K562 (cell line): ENCODE data around the gene ZNF566. TPM values are rescaled to one million over a fixed set of nuclear protein-coding genes. Genes with fewer than 3 reads are reported as not detected.

Experiments
- ARID2 ChIP-seq: fragments of 450-650 bp; IDR thresholded peaks from 2 replicates; pipeline ENCODE4 v1.6.1; 2017; ENCODE audit warnings: antibody characterized with exemption, mild to moderate bottlenecking
- DPF2 ChIP-seq: fragments of 450-650 bp; IDR thresholded peaks from 2 replicates; pipeline ENCODE4 v1.6.1; 2016
- FOXA1 ChIP-seq: fragments of 450-650 bp; IDR thresholded peaks from 2 replicates; pipeline ENCODE4 v1.6.1; 2016; ENCODE audit warnings: mild to moderate bottlenecking, borderline replicate concordance
- FOXJ3 ChIP-seq: sonication (generic); formaldehyde crosslinking; IDR thresholded peaks from 2 replicates; pipeline ENCODE4 v1.4.0; 2020; ENCODE audit warnings: mild to moderate bottlenecking, missing genetic modification reagents
- JUND ChIP-seq, 2 experiments: IDR thresholded peaks; 2 replicates in 1 of 2; 3 replicates in 1 of 2; pipeline ENCODE4 v1.6.1; 2011; ENCODE audit warnings: borderline replicate concordance in 2 of 2, low read depth in 2 of 2, low read length in 2 of 2, improper control_type of control experiment in 1 of 2, missing biosample characterization in 1 of 2, missing genetic modification characterization in 1 of 2, missing genetic modification reagents in 1 of 2
- MYBL2 ChIP-seq, 2 experiments: fragments of 450-650 bp in 1 of 2; sonication (generic) in 1 of 2; formaldehyde crosslinking in 1 of 2; IDR thresholded peaks; 2 replicates each; pipeline versions ENCODE4 v1.6.1 to v1.8.1; 2017 to 2022; ENCODE audit warnings: borderline replicate concordance in 1 of 2, inconsistent platforms in 1 of 2, low read depth in 1 of 2, mild to moderate bottlenecking in 1 of 2, missing genetic modification reagents in 1 of 2, moderate library complexity in 1 of 2
- NCOA1 ChIP-seq: fragments of 450-650 bp; IDR thresholded peaks from 2 replicates; pipeline ENCODE4 v1.6.1; 2016; ENCODE audit warnings: low read depth
- NEUROD1 ChIP-seq: fragments of 150-350 bp; IDR thresholded peaks from 2 replicates; pipeline ENCODE4 v1.6.1; 2014; ENCODE audit warnings: borderline replicate concordance, low read length, low read depth; ENCODE audit not compliant: partially characterized antibody
- OTX1 ChIP-seq: fragments of 450-650 bp; formaldehyde crosslinking; IDR thresholded peaks from 2 replicates; pipeline ENCODE4 v1.4.0; 2022; ENCODE audit warnings: mild to moderate bottlenecking
- PHB2 ChIP-seq: fragments of 450-650 bp; IDR thresholded peaks from 2 replicates; pipeline ENCODE4 v1.6.1; 2017; ENCODE audit warnings: low read depth
- SMAD3 ChIP-seq: fragments of 450-650 bp; formaldehyde crosslinking; conservative IDR thresholded peaks from 2 replicates; pipeline ENCODE4 v1.4.0; 2020; ENCODE audit warnings: mild to moderate bottlenecking
- STAG1 ChIP-seq: sonication (generic); formaldehyde crosslinking; IDR thresholded peaks from 2 replicates; pipeline ENCODE4 v1.5.0; 2020; ENCODE audit warnings: missing genetic modification reagents, borderline replicate concordance
- TOE1 ChIP-seq, 2 experiments: fragments of 450-650 bp in 1 of 2; sonication (generic) in 1 of 2; formaldehyde crosslinking in 1 of 2; IDR thresholded peaks; 2 replicates each; pipeline versions ENCODE4 v1.7.1 to v1.8.0; 2016 to 2022; ENCODE audit warnings: borderline replicate concordance in 2 of 2, mild to moderate bottlenecking in 2 of 2, antibody characterized with exemption in 1 of 2, inconsistent platforms in 1 of 2, low read depth in 1 of 2, missing genetic modification reagents in 1 of 2, moderate library complexity in 1 of 2
- ZEB2 ChIP-seq: fragments of 450-650 bp; IDR thresholded peaks from 2 replicates; pipeline ENCODE4 v1.6.1; 2016
- ZNF253 ChIP-seq: fragments of 250-450 bp; sonication (Bioruptor Pico); conservative IDR thresholded peaks from 2 replicates; pipeline ENCODE4 v1.6.1; 2021; ENCODE audit warnings: mild to moderate bottlenecking
- ZNF316 ChIP-seq: fragments of 450-650 bp; IDR thresholded peaks from 2 replicates; pipeline ENCODE4 v1.6.1; 2016
- ZNF583 ChIP-seq: fragments of 250-450 bp; sonication (Bioruptor Pico); IDR thresholded peaks from 2 replicates; pipeline ENCODE4 v1.4.0; 2020
- polyA plus RNA-seq, 8 experiments: library from polyadenylated mRNA; depleted of rRNA in 4 of 8; stranded (reverse) in 5 of 8; unstranded in 3 of 8; fragments of >200 nt; fragmentation: Nextera tagmentation in 2 of 8; fragmentation: Illumina TruSeq in 1 of 8; extraction: Ambion mirVana in 2 of 8; extraction: Trizol in 1 of 8; gene quantifications; 2 replicates each; pipeline versions ENCODE4 v1.2.1 to v1.2.3, GENCODE V29; 2011 to 2014; ENCODE audit warnings: inconsistent platforms in 1 of 8, missing spikeins in 1 of 8
- total RNA-seq, 7 experiments: library from RNA; depleted of rRNA in 6 of 7; stranded (reverse); fragments of >200 nt in 6 of 7; fragmentation: Illumina TruSeq in 2 of 7; extraction: Trizol in 2 of 7; gene quantifications; 2 replicates each; pipeline versions ENCODE4 v1.2.1 to v1.2.3, GENCODE V29; 2011 to 2021; ENCODE audit warnings: low replicate concordance in 1 of 7
- TF ChIP-seq, protein P1 (sequence below), 2 experiments: fragments of 450-650 bp; conservative IDR thresholded peaks; 2 replicates each; pipeline ENCODE4 v1.6.1; 2017; ENCODE audit warnings: mild to moderate bottlenecking in 2 of 2, moderate library complexity in 2 of 2
- TF ChIP-seq, protein P2 (sequence below), 2 experiments: fragments of 450-650 bp; IDR thresholded peaks; 2 replicates each; pipeline ENCODE4 v1.6.1; 2016
- TF ChIP-seq, protein P3 (sequence below): fragments of 450-650 bp; formaldehyde crosslinking; IDR thresholded peaks from 2 replicates; pipeline ENCODE4 v1.4.0; 2022; ENCODE audit warnings: missing genetic modification characterization
- TF ChIP-seq, protein P4 (sequence below): fragments of 450-650 bp; IDR thresholded peaks from 2 replicates; pipeline ENCODE4 v1.6.1; 2017; ENCODE audit warnings: antibody characterized with exemption

Gene ZNF566
- total and polyA plus RNA-seq, 9 of the 15 experiments (the other 6 are each of a cell fraction or from before 2014, with no cell fraction given), result 5.5 to 11.4 (median 9.7) TPM

DNA sequence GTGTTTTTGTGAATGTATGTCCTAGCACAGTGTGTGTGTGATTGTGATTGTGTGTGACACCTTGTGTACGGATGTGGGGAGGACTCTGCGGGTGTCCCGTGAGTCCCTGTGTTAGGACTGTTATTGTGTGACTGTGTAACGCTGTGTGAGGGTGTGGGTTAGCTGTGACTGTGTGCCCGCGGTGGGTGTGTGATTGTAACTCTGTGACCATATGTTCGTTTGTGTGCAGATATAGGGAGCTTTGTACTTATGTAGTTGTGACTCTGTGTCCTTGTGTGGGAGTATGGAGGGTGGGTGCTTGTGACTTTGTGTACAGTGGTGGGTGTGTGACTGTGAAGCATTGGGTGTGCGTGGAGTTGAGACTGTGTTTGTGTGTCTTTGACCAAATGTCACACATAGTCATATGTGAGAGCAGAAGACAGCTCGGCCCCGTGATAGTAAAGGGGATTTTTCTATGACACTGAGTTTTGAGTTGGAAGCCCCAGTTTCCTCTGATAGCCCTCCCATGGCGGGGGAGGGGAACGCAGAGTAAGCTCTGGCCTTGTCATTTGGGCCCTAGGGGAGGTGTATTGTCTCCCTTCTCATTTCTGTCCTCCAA, 39.7 kb upstream of the ZNF566 start (continued):
- TF ChIP-seq, protein P1, sequence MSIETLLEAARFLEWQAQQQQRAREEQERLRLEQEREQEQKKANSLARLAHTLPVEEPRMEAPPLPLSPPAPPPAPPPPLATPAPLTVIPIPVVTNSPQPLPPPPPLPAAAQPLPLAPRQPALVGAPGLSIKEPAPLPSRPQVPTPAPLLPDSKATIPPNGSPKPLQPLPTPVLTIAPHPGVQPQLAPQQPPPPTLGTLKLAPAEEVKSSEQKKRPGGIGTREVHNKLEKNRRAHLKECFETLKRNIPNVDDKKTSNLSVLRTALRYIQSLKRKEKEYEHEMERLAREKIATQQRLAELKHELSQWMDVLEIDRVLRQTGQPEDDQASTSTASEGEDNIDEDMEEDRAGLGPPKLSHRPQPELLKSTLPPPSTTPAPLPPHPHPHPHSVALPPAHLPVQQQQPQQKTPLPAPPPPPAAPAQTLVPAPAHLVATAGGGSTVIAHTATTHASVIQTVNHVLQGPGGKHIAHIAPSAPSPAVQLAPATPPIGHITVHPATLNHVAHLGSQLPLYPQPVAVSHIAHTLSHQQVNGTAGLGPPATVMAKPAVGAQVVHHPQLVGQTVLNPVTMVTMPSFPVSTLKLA (conservative IDR thresholded peaks at IDR 0.05), result 0 out of 4 replicates have a peak, but pooled peaks of 1 of the 2 experiments have one; percentile 75
- TF ChIP-seq SMAD3 (CRISPR knock-in tag) (no peak), MYBL2 (IDR thresholded peaks at IDR 0.05; ENCODE audit: low read depth) (no peak), MYBL2 (CRISPR knock-in tag; IDR thresholded peaks at IDR 0.05; ENCODE audit: borderline replicate concordance) (no peak), PHB2 (peak; percentile 47; the same call in 1 of the 2 replicates), ZNF253 (no peak), ARID2 (0 out of 2 replicates have a peak, but pooled peaks have one; percentile 22), DPF2 (peak; percentile 51; the same call in 1 of the 2 replicates), TOE1 (IDR thresholded peaks at IDR 0.05; ENCODE audit: borderline replicate concordance) (no peak), TOE1 (CRISPR knock-in tag; IDR thresholded peaks at IDR 0.05; ENCODE audit: borderline replicate concordance, low read depth) (no peak), NCOA1 (0 out of 2 replicates have a peak, but pooled peaks have one; percentile 6), ZEB2 (0 out of 2 replicates have a peak, but pooled peaks have one; percentile 3), ZNF583 (peak; percentile 41; the same call in 1 of the 2 replicates), STAG1 (0 out of 2 replicates have a peak, but pooled peaks have one; percentile 22), OTX1 (0 out of 2 replicates have a peak, but pooled peaks have one; percentile 60), FOXA1 (no peak), ZNF316 (0 out of 2 replicates have a peak, but pooled peaks have one; percentile 1), JUND (IDR thresholded peaks at IDR 0.05; ENCODE audit: borderline replicate concordance, low read depth, low read length) (no peak), JUND (tag; IDR thresholded peaks at IDR 0.05; ENCODE audit: borderline replicate concordance, low read depth, low read length) (peak; percentile 11; the same call in 1 of the 3 replicates), NEUROD1 (no peak), FOXJ3 (CRISPR knock-in tag) (no peak)
- TF ChIP-seq, protein P2, sequence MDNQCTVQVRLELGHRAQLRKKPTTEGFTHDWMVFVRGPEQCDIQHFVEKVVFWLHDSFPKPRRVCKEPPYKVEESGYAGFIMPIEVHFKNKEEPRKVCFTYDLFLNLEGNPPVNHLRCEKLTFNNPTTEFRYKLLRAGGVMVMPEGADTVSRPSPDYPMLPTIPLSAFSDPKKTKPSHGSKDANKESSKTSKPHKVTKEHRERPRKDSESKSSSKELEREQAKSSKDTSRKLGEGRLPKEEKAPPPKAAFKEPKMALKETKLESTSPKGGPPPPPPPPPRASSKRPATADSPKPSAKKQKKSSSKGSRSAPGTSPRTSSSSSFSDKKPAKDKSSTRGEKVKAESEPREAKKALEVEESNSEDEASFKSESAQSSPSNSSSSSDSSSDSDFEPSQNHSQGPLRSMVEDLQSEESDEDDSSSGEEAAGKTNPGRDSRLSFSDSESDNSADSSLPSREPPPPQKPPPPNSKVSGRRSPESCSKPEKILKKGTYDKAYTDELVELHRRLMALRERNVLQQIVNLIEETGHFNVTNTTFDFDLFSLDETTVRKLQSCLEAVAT (IDR thresholded peaks at IDR 0.05), result peak; percentile 54 to 71; a peak in 2 of 4 replicates
- TF ChIP-seq, protein P3, sequence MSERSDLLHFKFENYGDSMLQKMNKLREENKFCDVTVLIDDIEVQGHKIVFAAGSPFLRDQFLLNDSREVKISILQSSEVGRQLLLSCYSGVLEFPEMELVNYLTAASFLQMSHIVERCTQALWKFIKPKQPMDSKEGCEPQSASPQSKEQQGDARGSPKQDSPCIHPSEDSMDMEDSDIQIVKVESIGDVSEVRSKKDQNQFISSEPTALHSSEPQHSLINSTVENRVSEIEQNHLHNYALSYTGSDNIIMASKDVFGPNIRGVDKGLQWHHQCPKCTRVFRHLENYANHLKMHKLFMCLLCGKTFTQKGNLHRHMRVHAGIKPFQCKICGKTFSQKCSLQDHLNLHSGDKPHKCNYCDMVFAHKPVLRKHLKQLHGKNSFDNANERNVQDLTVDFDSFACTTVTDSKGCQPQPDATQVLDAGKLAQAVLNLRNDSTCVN (CRISPR knock-in tag), result peak; percentile 84; the same call in 1 of the 2 replicates
- TF ChIP-seq, protein P4, sequence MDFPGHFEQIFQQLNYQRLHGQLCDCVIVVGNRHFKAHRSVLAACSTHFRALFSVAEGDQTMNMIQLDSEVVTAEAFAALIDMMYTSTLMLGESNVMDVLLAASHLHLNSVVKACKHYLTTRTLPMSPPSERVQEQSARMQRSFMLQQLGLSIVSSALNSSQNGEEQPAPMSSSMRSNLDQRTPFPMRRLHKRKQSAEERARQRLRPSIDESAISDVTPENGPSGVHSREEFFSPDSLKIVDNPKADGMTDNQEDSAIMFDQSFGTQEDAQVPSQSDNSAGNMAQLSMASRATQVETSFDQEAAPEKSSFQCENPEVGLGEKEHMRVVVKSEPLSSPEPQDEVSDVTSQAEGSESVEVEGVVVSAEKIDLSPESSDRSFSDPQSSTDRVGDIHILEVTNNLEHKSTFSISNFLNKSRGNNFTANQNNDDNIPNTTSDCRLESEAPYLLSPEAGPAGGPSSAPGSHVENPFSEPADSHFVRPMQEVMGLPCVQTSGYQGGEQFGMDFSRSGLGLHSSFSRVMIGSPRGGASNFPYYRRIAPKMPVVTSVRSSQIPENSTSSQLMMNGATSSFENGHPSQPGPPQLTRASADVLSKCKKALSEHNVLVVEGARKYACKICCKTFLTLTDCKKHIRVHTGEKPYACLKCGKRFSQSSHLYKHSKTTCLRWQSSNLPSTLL, result peak; percentile 39; the same call in 1 of the 2 replicates
